Vagina (tissue), 2 donors: ENCODE measurements around the gene TRABD2B. TPM values are rescaled to one million over a fixed set of nuclear protein-coding genes. Genes with fewer than 3 reads are reported as not detected.

Experiments used
- DNase-seq, 2 donors: peaks; one replicate each; pipeline ENCODE4 v3.0.0-alpha.2; 2017; ENCODE audit errors: extremely low spot score in 2 of 2
- H3K27ac ChIP-seq: fragments of 200-600 bp; sonication (generic); one replicate; pipeline ENCODE4 v1.5.1; 2019
- H3K27me3 ChIP-seq: fragments of 200-600 bp; sonication (generic); one replicate; pipeline ENCODE4 v1.5.1; 2019
- H3K36me3 ChIP-seq, 2 donors: fragments of 200-600 bp; sonication (generic); one replicate each; pipeline ENCODE4 v1.5.1; 2017 to 2019
- H3K4me1 ChIP-seq: fragments of 200-600 bp; sonication (generic); one replicate; pipeline ENCODE4 v1.5.1; 2019
- H3K4me3 ChIP-seq, 2 donors: fragments of 200-600 bp; sonication (generic); 1 replicate in 1 of 2; 2 replicates in 1 of 2; pipeline ENCODE4 v1.5.1; 2016 to 2019
- H3K9me3 ChIP-seq: fragments of 200-600 bp; sonication (generic); one replicate; pipeline ENCODE4 v1.5.1; 2019
- CTCF ChIP-seq, 3 experiments: fragments of 450-650 bp in 2 of 3; fragments of 200-600 bp in 1 of 3; sonication (generic) in 1 of 3; IDR thresholded peaks; one replicate each; pipeline ENCODE4 v1.5.1; 2017 to 2019; ENCODE audit warnings: antibody characterized with exemption in 3 of 3, mild to moderate bottlenecking in 2 of 3, moderate library complexity in 2 of 3
- POLR2A ChIP-seq, 2 donors: fragments of 450-650 bp; IDR thresholded peaks; one replicate each; pipeline ENCODE4 v1.6.1; 2017; ENCODE audit warnings: antibody characterized with exemption in 2 of 2, mild to moderate bottlenecking in 2 of 2, moderate library complexity in 2 of 2
- POLR2AphosphoS5 ChIP-seq, 2 donors: sonication (generic); formaldehyde crosslinking; IDR thresholded peaks; one replicate each; pipeline ENCODE4 v1.9.0; 2017; ENCODE audit warnings: antibody characterized with exemption in 2 of 2, mild to moderate bottlenecking in 2 of 2, low read depth in 1 of 2; ENCODE audit not compliant: insufficient read depth in 1 of 2
- intact Hi-C: fragments of 100-400 bp; cut with DNase I; formaldehyde crosslinking; loops from one replicate; pipeline ENCODE4 v1.15.1; 2023
- total RNA-seq: library from RNA; depleted of rRNA; stranded (reverse); fragments of >200 nt; gene quantifications from one replicate; pipeline ENCODE4 v1.2.3, GENCODE V29; 2016

The TRABD2B gene
- total RNA-seq, 1 donor from 2014 or later: 5.6 TPM

DNA sequence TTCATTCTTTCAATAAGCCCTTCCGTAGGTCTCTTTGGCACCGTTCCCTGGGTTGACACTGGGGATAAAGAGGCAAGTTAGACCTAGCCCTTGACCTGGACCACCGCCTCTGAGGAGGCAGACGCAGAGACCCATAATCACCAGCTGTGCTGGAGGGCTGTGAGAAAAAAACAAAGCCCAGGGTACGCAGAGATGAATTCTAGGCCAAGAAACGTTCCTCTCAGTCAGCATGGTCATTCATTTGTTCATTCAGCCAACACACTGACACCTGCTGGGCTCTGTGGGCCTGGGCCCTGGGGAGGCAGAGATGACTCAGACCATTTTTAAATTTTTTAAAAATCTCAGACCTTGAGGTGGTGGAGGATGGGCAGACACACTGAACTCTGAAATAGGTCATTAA lies 26.3 kb upstream of the TRABD2B start:
- H3K27ac ChIP-seq: no peak overlapping the region
- H3K36me3 ChIP-seq: no peaks in the 10 kb centered on the region
- H3K27me3 ChIP-seq: no peaks in the 10 kb centered on the region
- no peak overlapping the region for H3K4me3 ChIP-seq
- intact Hi-C loops: no loop called here
- no peak for DNase-seq
- no peaks in the 10 kb centered on the region for H3K9me3 ChIP-seq
- TF ChIP-seq POLR2A (IDR thresholded peaks at IDR 0.05) (no peak), CTCF (IDR thresholded peaks at IDR 0.05) (no peak), POLR2AphosphoS5 (IDR thresholded peaks at IDR 0.05; ENCODE audit: insufficient read depth in 1 of 2, low read depth in 1 of 2) (no peak)
- H3K4me1 ChIP-seq: peaks cover 23% of the 10 kb centered on the region

- DNase-seq: no peak
- Histone ChIP-seq H3K4me1 (peaks cover 31% of the 10 kb centered on the region), H3K9me3 (no peaks in the 10 kb centered on the region), H3K27me3 (no peaks in the 10 kb centered on the region), H3K4me3 (no peak overlapping the region), H3K27ac (no peak overlapping the region), H3K36me3 (no peaks in the 10 kb centered on the region)
- intact Hi-C loops: no loop called here
- TF ChIP-seq POLR2A (IDR thresholded peaks at IDR 0.05) (no peak), POLR2AphosphoS5 (IDR thresholded peaks at IDR 0.05; ENCODE audit: insufficient read depth in 1 of 2, low read depth in 1 of 2) (no peak), CTCF (IDR thresholded peaks at IDR 0.05) (no peak)
Observed at GRCh38 chr1:48022306-48022705, 25.1 kb upstream of the TRABD2B start.

DNA sequence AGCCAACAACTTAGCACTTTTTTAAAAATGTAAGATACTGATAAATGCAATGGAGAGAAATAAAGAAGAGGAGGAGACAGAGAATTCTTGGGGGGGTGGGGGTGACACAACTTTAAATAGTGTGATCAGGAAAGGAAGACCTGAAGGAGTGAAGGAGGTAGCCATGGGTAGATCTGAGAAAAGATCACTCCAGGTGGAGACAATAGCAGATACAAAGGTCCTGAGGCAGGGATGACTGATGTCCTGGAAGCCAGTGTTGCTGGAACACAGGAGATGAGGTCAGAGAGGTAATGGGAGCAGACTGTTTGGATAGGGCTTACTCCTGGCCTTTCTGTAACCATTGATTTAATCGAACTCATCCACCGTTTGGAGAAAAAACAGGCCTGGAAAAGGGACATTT lies 24.6 kb upstream of the TRABD2B start:
- Histone ChIP-seq H3K27ac (no peak overlapping the region), H3K9me3 (no peaks in the 10 kb centered on the region), H3K4me1 (peaks cover 31% of the 10 kb centered on the region), H3K27me3 (no peaks in the 10 kb centered on the region), H3K36me3 (no peaks in the 10 kb centered on the region), H3K4me3 (no peak overlapping the region)
- DNase-seq: no peak
- intact Hi-C loops: no loop called here
- TF ChIP-seq POLR2A (IDR thresholded peaks at IDR 0.05) (no peak), POLR2AphosphoS5 (IDR thresholded peaks at IDR 0.05; ENCODE audit: insufficient read depth in 1 of 2, low read depth in 1 of 2) (no peak), CTCF (IDR thresholded peaks at IDR 0.05) (no peak)

- intact Hi-C loops: no loop called here
- Histone ChIP-seq H3K27ac (peak overlapping the region; percentile 66), H3K36me3 (no peaks in the 10 kb centered on the region), H3K4me1 (peaks cover 31% of the 10 kb centered on the region), H3K9me3 (no peaks in the 10 kb centered on the region), H3K4me3 (no peak overlapping the region), H3K27me3 (no peaks in the 10 kb centered on the region)
- no peak for DNase-seq
- TF ChIP-seq POLR2A (IDR thresholded peaks at IDR 0.05): no peak
- TF ChIP-seq POLR2AphosphoS5 (IDR thresholded peaks at IDR 0.05; ENCODE audit: insufficient read depth in 1 of 2, low read depth in 1 of 2): peak; percentile 33 to 66
Observed at GRCh38 chr1:48019714-48020315, 22.6 kb upstream of the TRABD2B start.

- DNase-seq: no peak
Observed at GRCh38 chr1:48018799-48019198, 21.6 kb upstream of the TRABD2B start.

More at GRCh38 chr1:48018799-48019198, 21.6 kb upstream of the TRABD2B start:
- Histone ChIP-seq H3K36me3 (no peaks in the 10 kb centered on the region), H3K4me1 (peaks cover 31% of the 10 kb centered on the region), H3K27me3 (no peaks in the 10 kb centered on the region), H3K4me3 (no peak overlapping the region), H3K27ac (no peak overlapping the region), H3K9me3 (no peaks in the 10 kb centered on the region)
- intact Hi-C loops: no loop called here
- TF ChIP-seq CTCF (IDR thresholded peaks at IDR 0.05) (no peak), POLR2A (IDR thresholded peaks at IDR 0.05) (no peak), POLR2AphosphoS5 (IDR thresholded peaks at IDR 0.05; ENCODE audit: insufficient read depth in 1 of 2, low read depth in 1 of 2) (no peak)
